ENCODE measurements around the gene GSDME.

The GSDME gene

GRCh38 chr7:24741679-24742505 lies 15.4 kb downstream of the GSDME start:
- FAIRE-seq = no peak

GRCh38 chr7:24740871-24741270 lies 16.4 kb downstream of the GSDME start:
- no peak for FAIRE-seq

GRCh38 chr7:24739306-24739705 lies 18.0 kb downstream of the GSDME start:
- no peak for FAIRE-seq

- FAIRE-seq = no peak
Observed at GRCh38 chr7:24738577-24738976, 18.7 kb downstream of the GSDME start.

GRCh38 chr7:24737281-24737680 lies 20.0 kb downstream of the GSDME start:
- no peak for FAIRE-seq

- FAIRE-seq = peak; percentile 85
Observed at GRCh38 chr7:24735594-24735993, 21.7 kb downstream of the GSDME start.

- peak; percentile 94 for FAIRE-seq
Observed at GRCh38 chr7:24734306-24734705, 23.0 kb downstream of the GSDME start.

- no peak for FAIRE-seq
Observed at GRCh38 chr7:24733414-24734060, 23.7 kb downstream of the GSDME start.

GRCh38 chr7:24732646-24733413 lies 24.4 kb downstream of the GSDME start:
- FAIRE-seq = no peak

GRCh38 chr7:24731313-24731712 lies 26.0 kb downstream of the GSDME start:
- FAIRE-seq = no peak

- no peak for FAIRE-seq
Observed at GRCh38 chr7:24730018-24730369, 27.3 kb downstream of the GSDME start.

- FAIRE-seq = no peak
Observed at GRCh38 chr7:24729365-24730017, 27.8 kb downstream of the GSDME start.

GRCh38 chr7:24728503-24729364 lies 28.5 kb downstream of the GSDME start:
- no peak for FAIRE-seq

GRCh38 chr7:24728121-24728500 lies 29.2 kb downstream of the GSDME start:
- no peak for FAIRE-seq

- FAIRE-seq = no peak
Observed at GRCh38 chr7:24727154-24728120, 29.8 kb downstream of the GSDME start.

GRCh38 chr7:24725554-24726241 lies 31.6 kb downstream of the GSDME start:
- FAIRE-seq = no peak

- no peak for FAIRE-seq
Observed at GRCh38 chr7:24724451-24725190, 32.6 kb downstream of the GSDME start.

GRCh38 chr7:24723178-24723530 lies 34.1 kb downstream of the GSDME start:
- FAIRE-seq = no peak

- FAIRE-seq = no peak
Observed at GRCh38 chr7:24722386-24723177, 34.7 kb downstream of the GSDME start.

Measured in endometrium (tissue), 2 donors.